Measurements from ENCODE around the gene CYB561.

- TF ChIP-seq CTCF (IDR thresholded peaks at IDR 0.05) (no peak), POLR2AphosphoS5 (IDR thresholded peaks at IDR 0.05; ENCODE audit: low read depth, low read length) (no peak), REST (IDR thresholded peaks at IDR 0.05; ENCODE audit: insufficient read depth in 1 of 2, low read depth in 2 of 2, low read length in 1 of 2) (no peak), SIN3A (IDR thresholded peaks at IDR 0.05; ENCODE audit: borderline replicate concordance, insufficient read depth, low read depth, low read length) (no peak)
These were observed 14.5 kb downstream of the CYB561 start for GRCh38 chr17:63431618-63431938.

Measured in Panc1 (cell line).